SK-N-SH (cell line): Measurements from ENCODE around the gene CELSR2. TPM values are rescaled to one million over a fixed set of nuclear protein-coding genes. Genes with fewer than 3 reads are reported as not detected.

ENCODE experiments used
- CTCF ChIA-PET: fragments of 300-600, 350-600 bp; formaldehyde crosslinking; extraction: SDS; loops from one replicate; lab custom pipeline; 2021; lab: Yijun Ruan, JAX
- POLR2A ChIA-PET: fragments of 350-600 bp; sonication (Branson Sonifier 250); formaldehyde crosslinking; extraction: SDS; loops from one replicate; lab custom pipeline; 2020; ENCODE audit warnings: antibody characterized with exemption, inconsistent platforms; lab: Yijun Ruan, JAX
- DNase-seq: peaks from one replicate; pipeline ENCODE4 v3.0.0; 2012
- H2AFZ ChIP-seq: fragments of 200-600 bp; sonication (generic); 2 replicates; pipeline ENCODE4 v1.8.1; 2016; ENCODE audit warnings: antibody characterized with exemption, mild to moderate bottlenecking, low read depth
- H3F3A ChIP-seq: fragments of 200-600 bp; sonication (generic); replicated peaks from 2 replicates; pipeline ENCODE3; 2016; ENCODE audit warnings: antibody characterized with exemption, mild to moderate bottlenecking; ENCODE audit not compliant: insufficient read depth
- H3K27ac ChIP-seq, 2 experiments: fragments of 200-500 bp in 1 of 2; fragments of 200-600 bp in 1 of 2; sonication (Bioruptor generic) in 1 of 2; sonication (generic), shearing (Covaris generic) in 1 of 2; 2 replicates each; pipeline versions ENCODE4 v1.5.1 to v1.6.1; 2014 to 2016; ENCODE audit warnings: low read depth in 2 of 2, inconsistent platforms in 1 of 2, low read length in 1 of 2, mild to moderate bottlenecking in 1 of 2, mixed read lengths in 1 of 2
- H3K27me3 ChIP-seq: fragments of 200-600 bp; sonication (generic), shearing (Covaris generic); 2 replicates; pipeline ENCODE4 v1.6.1; 2016; ENCODE audit warnings: mixed run types; ENCODE audit not compliant: insufficient read depth
- H3K36me3 ChIP-seq, 2 experiments: fragments of 200-500 bp in 1 of 2; fragments of 200-600 bp in 1 of 2; sonication (Bioruptor generic) in 1 of 2; sonication (generic) in 1 of 2; replicated peaks in 1 of 2; 2 replicates each; pipeline versions ENCODE3 to v1.5.1; 2014 to 2016; ENCODE audit warnings: low read length in 1 of 2, mild to moderate bottlenecking in 1 of 2; ENCODE audit not compliant: insufficient read depth in 2 of 2, control insufficient read depth in 1 of 2
- H3K4me1 ChIP-seq, 2 experiments: fragments of 200-500 bp in 1 of 2; fragments of 200-600 bp in 1 of 2; sonication (Bioruptor generic) in 1 of 2; sonication (generic), shearing (Covaris generic) in 1 of 2; 2 replicates each; pipeline versions ENCODE4 v1.5.1 to v1.6.1; 2014 to 2016; ENCODE audit warnings: low read depth in 1 of 2, low read length in 1 of 2, mixed run types in 1 of 2; ENCODE audit not compliant: insufficient read depth in 2 of 2, control insufficient read depth in 1 of 2
- H3K4me2 ChIP-seq: fragments of 200-600 bp; sonication (generic), shearing (Covaris generic); 2 replicates; pipeline ENCODE4 v1.6.1; 2017; ENCODE audit warnings: mixed run types
- H3K4me3 ChIP-seq, 2 experiments: fragments of 200-500 bp in 1 of 2; fragments of 200-600 bp in 1 of 2; sonication (Bioruptor generic) in 1 of 2; sonication (generic), shearing (Covaris generic) in 1 of 2; 2 replicates each; pipeline versions ENCODE4 v1.5.1 to v1.8.1; 2014 to 2016; ENCODE audit warnings: low read depth in 2 of 2, inconsistent platforms in 1 of 2, low read length in 1 of 2, mild to moderate bottlenecking in 1 of 2, mixed read lengths in 1 of 2, moderate library complexity in 1 of 2
- H3K79me2 ChIP-seq: fragments of 200-600 bp; sonication (generic); 2 replicates; pipeline ENCODE4 v1.8.1; 2017; ENCODE audit warnings: mild to moderate bottlenecking; ENCODE audit not compliant: insufficient read depth
- H3K9ac ChIP-seq: fragments of 200-600 bp; sonication (generic); 2 replicates; pipeline ENCODE4 v1.6.1; 2017; ENCODE audit warnings: mixed run types
- H3K9me2 ChIP-seq: fragments of 200-600 bp; sonication (generic); 2 replicates; pipeline ENCODE4 v1.6.1; 2017; ENCODE audit warnings: mixed run types
- H3K9me3 ChIP-seq: fragments of 200-600 bp; sonication (generic); 2 replicates; pipeline ENCODE4 v1.6.1; 2017; ENCODE audit warnings: mixed run types, mild to moderate bottlenecking, moderate library complexity
- H4K20me1 ChIP-seq: fragments of 200-600 bp; sonication (generic); 2 replicates; pipeline ENCODE4 v1.6.1; 2017; ENCODE audit warnings: mild to moderate bottlenecking, mixed run types; ENCODE audit not compliant: insufficient read depth
- ELF1 ChIP-seq: IDR thresholded peaks from 2 replicates; pipeline ENCODE4 v1.4.0; 2012
- EZH2phosphoT487 ChIP-seq: fragments of 200-600 bp; sonication (generic); IDR thresholded peaks from 2 replicates; pipeline ENCODE4 v1.6.1; 2017; ENCODE audit warnings: low read depth, mixed run types, mild to moderate bottlenecking, antibody characterized with exemption, moderate library complexity, borderline replicate concordance
- GABPA ChIP-seq: IDR thresholded peaks from 2 replicates; pipeline ENCODE4 v1.4.0; 2012; ENCODE audit warnings: low read depth, mild to moderate bottlenecking
- GATA2 ChIP-seq: sonication (generic); formaldehyde crosslinking; IDR thresholded peaks from 2 replicates; pipeline ENCODE4 v1.5.0; 2020; ENCODE audit warnings: mild to moderate bottlenecking, missing genetic modification reagents
- MEF2A ChIP-seq: IDR thresholded peaks from 2 replicates; pipeline ENCODE4 v1.4.0; 2012; ENCODE audit warnings: low read depth, borderline replicate concordance
- MXI1 ChIP-seq: IDR thresholded peaks from 2 replicates; pipeline ENCODE4 v1.6.1; 2012; ENCODE audit warnings: mild to moderate bottlenecking, low read depth, low read length, improper control_type of control experiment
- NFIC ChIP-seq: IDR thresholded peaks from 2 replicates; pipeline ENCODE4 v1.4.0; 2012; ENCODE audit warnings: borderline replicate concordance
- NRF1 ChIP-seq: IDR thresholded peaks from 2 replicates; pipeline ENCODE4 v1.6.1; 2012; ENCODE audit warnings: low read depth, mild to moderate bottlenecking, low read length
- RAD21 ChIP-seq: IDR thresholded peaks from 2 replicates; pipeline ENCODE4 v1.6.1; 2012; ENCODE audit warnings: mild to moderate bottlenecking, low read length
- RCOR1 ChIP-seq: fragments of 150-350 bp; IDR thresholded peaks from 2 replicates; pipeline ENCODE4 v1.6.1; 2017; ENCODE audit warnings: antibody characterized with exemption, low read length
- SIN3A ChIP-seq: IDR thresholded peaks from 2 replicates; pipeline ENCODE4 v1.6.1; 2012; ENCODE audit warnings: low read depth, mild to moderate bottlenecking, low read length, moderate library complexity, borderline replicate concordance
- SMC3 ChIP-seq: IDR thresholded peaks from 2 replicates; pipeline ENCODE4 v1.6.1; 2012; ENCODE audit warnings: low read depth, low read length, improper control_type of control experiment
- TEAD4 ChIP-seq: IDR thresholded peaks from 2 replicates; pipeline ENCODE4 v1.4.0; 2012; ENCODE audit warnings: mild to moderate bottlenecking, borderline replicate concordance; ENCODE audit not compliant: insufficient read depth
- USF1 ChIP-seq: IDR thresholded peaks from 2 replicates; pipeline ENCODE4 v1.4.0; 2012; ENCODE audit warnings: low read depth, borderline replicate concordance
- WGBS: methylation state at CpG from one replicate; pipeline ENCODE4 v1.1.6; 2017; ENCODE audit warnings: low lambda C conversion rate; 5-methylcytosine and 5-hydroxymethylcytosine counted together
- polyA plus RNA-seq, 3 experiments: library from polyadenylated mRNA; depleted of rRNA; stranded (reverse); fragments of >200 nt; gene quantifications; 2 replicates each; pipeline ENCODE4 v1.2.3, GENCODE V29; 2012
- TF ChIP-seq, protein P1 (sequence below): fragments of 200-600 bp; sonication (generic); IDR thresholded peaks from 2 replicates; pipeline ENCODE4 v1.6.1; 2017; ENCODE audit warnings: antibody characterized with exemption, mild to moderate bottlenecking, moderate library complexity

CELSR2 gene
- polyA plus RNA-seq, 1 of the 3 experiments (the other 2 are of a cell fraction): 3.5 TPM

- POLR2A ChIA-PET: no interaction called here
- no peaks in the 10 kb centered on the region for H3K9me2 ChIP-seq
- H3K27ac ChIP-seq: no peak overlapping the region
- H3K9me3 ChIP-seq: no peaks in the 10 kb centered on the region
- H2AFZ ChIP-seq: no peak overlapping the region
- WGBS: 75% methylated on average over 2 of the region's 4 CpGs
- TF ChIP-seq SIN3A: no peak
- no peak for TF ChIP-seq GABPA
- no peak for TF ChIP-seq ELF1
- TF ChIP-seq, protein P1, sequence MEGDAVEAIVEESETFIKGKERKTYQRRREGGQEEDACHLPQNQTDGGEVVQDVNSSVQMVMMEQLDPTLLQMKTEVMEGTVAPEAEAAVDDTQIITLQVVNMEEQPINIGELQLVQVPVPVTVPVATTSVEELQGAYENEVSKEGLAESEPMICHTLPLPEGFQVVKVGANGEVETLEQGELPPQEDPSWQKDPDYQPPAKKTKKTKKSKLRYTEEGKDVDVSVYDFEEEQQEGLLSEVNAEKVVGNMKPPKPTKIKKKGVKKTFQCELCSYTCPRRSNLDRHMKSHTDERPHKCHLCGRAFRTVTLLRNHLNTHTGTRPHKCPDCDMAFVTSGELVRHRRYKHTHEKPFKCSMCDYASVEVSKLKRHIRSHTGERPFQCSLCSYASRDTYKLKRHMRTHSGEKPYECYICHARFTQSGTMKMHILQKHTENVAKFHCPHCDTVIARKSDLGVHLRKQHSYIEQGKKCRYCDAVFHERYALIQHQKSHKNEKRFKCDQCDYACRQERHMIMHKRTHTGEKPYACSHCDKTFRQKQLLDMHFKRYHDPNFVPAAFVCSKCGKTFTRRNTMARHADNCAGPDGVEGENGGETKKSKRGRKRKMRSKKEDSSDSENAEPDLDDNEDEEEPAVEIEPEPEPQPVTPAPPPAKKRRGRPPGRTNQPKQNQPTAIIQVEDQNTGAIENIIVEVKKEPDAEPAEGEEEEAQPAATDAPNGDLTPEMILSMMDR: no peak
- TF ChIP-seq NRF1: no peak
- TF ChIP-seq GATA2 (CRISPR knock-in tag): no peak
- no peak for TF ChIP-seq TEAD4
- no peak for TF ChIP-seq SMC3
- TF ChIP-seq RCOR1: no peak
- TF ChIP-seq NFIC: no peak
- TF ChIP-seq EZH2phosphoT487: no peak
- TF ChIP-seq, all 33 proteins: peak for 0
- no peaks in the 10 kb centered on the region for H3K27me3 ChIP-seq
- peaks cover 0 to 13% of the 10 kb centered on the region in 2 experiments; a peak in 2 of 4 replicates for H3K4me1 ChIP-seq
- H4K20me1 ChIP-seq: no peaks in the 10 kb centered on the region
- no peak for DNase-seq
- CTCF ChIA-PET: interaction anchor here (0.7 to 4.9 kb wide), 13 partner anchors 13 to 265 kb away, joined by 3 to 61 read pairs (median 8); partner anchors contain the start of gene SORT1
- no peaks in the 10 kb centered on the region for H3F3A ChIP-seq
- no peaks in the 10 kb centered on the region for H3K36me3 ChIP-seq
- no peak overlapping the region for H3K9ac ChIP-seq
- no peaks in the 10 kb centered on the region for H3K79me2 ChIP-seq
- H3K4me2 ChIP-seq: no peak overlapping the region
- H3K4me3 ChIP-seq: no peak overlapping the region
Measured at GRCh38 chr1:109265016-109265415, 15.7 kb downstream of the CELSR2 start.

DNA sequence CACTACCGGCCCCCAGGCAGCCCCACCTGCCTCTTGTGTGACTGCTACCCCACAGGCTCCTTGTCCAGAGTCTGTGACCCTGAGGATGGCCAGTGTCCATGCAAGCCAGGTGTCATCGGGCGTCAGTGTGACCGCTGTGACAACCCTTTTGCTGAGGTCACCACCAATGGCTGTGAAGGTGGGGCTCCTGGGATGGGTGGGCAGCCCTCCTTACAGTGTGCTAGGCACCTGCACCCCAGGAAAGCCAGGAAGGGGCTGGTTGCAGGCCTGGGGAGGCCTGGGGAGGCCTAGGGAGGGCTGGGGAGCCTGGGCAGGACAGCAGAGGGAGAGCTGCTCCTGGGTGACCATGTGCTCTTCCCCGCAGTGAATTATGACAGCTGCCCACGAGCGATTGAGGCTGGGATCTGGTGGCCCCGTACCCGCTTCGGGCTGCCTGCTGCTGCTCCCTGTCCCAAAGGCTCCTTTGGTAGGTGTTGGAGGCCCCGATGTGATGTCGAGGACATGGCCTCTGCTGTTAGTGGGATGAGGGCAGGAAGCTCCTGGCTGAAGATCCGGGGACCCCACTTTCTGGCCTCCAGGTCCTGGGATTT is 16.5 kb downstream of the CELSR2 start:
- no peak for DNase-seq
- no peak overlapping the region for H3K27ac ChIP-seq
- no peaks in the 10 kb centered on the region for H4K20me1 ChIP-seq
- H3K9ac ChIP-seq: no peak overlapping the region
- no peaks in the 10 kb centered on the region for H3K36me3 ChIP-seq
- POLR2A ChIA-PET: no interaction called here
- no peak overlapping the region for H3K4me3 ChIP-seq
- no peaks in the 10 kb centered on the region for H3F3A ChIP-seq
- no peak for TF ChIP-seq MEF2A
- no peak for TF ChIP-seq RAD21
- TF ChIP-seq NFIC: no peak
- no peak for TF ChIP-seq MXI1
- no peak for TF ChIP-seq USF1
- TF ChIP-seq GABPA: no peak
- TF ChIP-seq NRF1: no peak
- no peak overlapping the region for H2AFZ ChIP-seq
- H3K9me2 ChIP-seq: no peaks in the 10 kb centered on the region
- WGBS: 96% methylated on average over 4 of the region's 13 CpGs
- no peak overlapping the region for H3K4me2 ChIP-seq
- no peaks in the 10 kb centered on the region for H3K79me2 ChIP-seq
- CTCF ChIA-PET: interaction anchor here (1.0 to 4.9 kb wide), 3 partner anchors 12 to 133 kb away, joined by 3 to 33 read pairs (median 32); partner anchors contain the start of gene SORT1
- no peaks in the 10 kb centered on the region for H3K27me3 ChIP-seq
- H3K9me3 ChIP-seq: no peaks in the 10 kb centered on the region
- H3K4me1 ChIP-seq: peaks cover 0 to 9% of the 10 kb centered on the region in 2 experiments; a peak in 1 of 4 replicates
